ENCODE measurements around the gene HIPK2. TPM values are rescaled to one million over a fixed set of nuclear protein-coding genes. Genes with fewer than 3 reads are reported as not detected.
A peak's percentile ranks its signal among the peaks of the same experiment; 100 is the strongest.

HIPK2 gene
- total RNA-seq, 1 experiment from 2014 or later: 3.0 TPM

DNA sequence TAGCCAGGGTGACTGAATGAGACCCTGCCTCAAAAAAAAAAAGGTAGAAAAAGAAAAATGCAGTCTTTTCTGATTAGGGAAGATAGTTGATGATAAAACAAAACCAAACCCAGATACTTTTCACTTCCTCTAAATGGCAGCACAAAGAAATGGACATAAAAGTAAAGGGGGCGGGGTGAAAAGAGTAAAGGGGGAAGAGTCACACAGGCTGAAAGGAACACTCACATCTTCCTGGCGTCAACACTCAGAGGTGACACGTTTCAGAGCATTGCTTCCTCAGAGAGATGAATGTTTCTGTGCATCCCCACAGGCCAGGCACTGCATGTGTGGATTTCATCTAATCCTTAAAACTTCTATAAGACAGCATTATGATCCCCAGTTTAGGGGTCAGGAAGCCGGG is 81.2 kb downstream of the HIPK2 start:
- no peak for DNase-seq (ENCODE audit: low spot score)

DNA sequence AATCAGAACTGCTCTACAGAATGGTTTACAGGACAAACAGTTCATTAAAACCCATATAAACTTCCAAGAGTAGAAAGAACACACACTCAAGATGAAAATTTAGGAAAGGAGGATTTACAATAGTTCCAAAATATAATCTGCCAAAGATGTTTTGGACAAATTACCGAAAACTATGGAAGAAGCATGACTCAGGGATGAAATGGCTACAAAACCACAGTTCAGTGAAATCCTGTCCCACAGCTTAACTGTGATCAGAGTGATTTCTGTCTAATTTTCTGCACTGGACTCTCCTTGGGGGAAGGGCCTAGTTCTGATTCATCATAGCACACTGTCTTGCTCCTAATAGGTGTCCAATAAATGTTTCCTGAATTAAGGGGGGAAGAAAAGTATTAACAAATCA is 82.2 kb downstream of the HIPK2 start:
- no peak for DNase-seq (ENCODE audit: low spot score)

- no peak for DNase-seq (ENCODE audit: low spot score)
Observed at GRCh38 chr7:139695051-139695450, 82.7 kb downstream of the HIPK2 start.

DNA sequence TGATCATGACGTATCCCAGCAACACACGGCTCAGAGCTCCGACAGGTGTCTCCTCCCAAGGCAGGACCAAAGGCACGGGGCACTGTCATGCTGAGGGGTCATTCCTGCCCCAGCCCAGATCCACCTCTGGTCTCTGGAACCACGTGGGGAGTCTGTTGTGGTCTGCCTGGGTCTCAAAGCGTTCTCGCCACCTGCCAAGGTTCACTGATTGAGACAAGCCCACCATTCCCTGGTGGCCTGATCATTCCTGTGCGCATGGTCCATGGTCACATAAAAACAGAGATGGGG is 83.5 kb downstream of the HIPK2 start:
- DNase-seq (ENCODE audit: low spot score): no peak

GRCh38 chr7:139693651-139694388 is 84.0 kb downstream of the HIPK2 start:
- DNase-seq (ENCODE audit: low spot score): no peak

DNA sequence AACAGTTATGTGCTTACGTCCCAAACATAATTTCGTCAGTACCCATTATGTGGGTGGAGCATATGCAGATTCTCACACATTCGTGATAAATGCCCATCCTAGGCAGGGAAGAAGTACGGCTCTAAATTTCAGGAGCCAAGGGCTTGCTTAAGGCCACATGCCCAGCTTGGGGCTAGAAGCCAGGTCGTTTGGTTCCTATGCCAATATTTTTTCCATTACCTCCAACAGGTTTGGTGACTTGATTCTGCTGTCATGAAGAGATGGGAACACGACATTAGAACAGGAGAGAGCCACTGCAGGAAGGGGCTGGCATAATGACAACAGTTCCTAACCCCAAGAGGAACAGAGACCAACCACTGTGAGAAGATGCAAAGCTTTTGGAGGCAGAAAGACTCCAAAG is 85.1 kb downstream of the HIPK2 start:
- DNase-seq (ENCODE audit: low spot score): no peak

DNA sequence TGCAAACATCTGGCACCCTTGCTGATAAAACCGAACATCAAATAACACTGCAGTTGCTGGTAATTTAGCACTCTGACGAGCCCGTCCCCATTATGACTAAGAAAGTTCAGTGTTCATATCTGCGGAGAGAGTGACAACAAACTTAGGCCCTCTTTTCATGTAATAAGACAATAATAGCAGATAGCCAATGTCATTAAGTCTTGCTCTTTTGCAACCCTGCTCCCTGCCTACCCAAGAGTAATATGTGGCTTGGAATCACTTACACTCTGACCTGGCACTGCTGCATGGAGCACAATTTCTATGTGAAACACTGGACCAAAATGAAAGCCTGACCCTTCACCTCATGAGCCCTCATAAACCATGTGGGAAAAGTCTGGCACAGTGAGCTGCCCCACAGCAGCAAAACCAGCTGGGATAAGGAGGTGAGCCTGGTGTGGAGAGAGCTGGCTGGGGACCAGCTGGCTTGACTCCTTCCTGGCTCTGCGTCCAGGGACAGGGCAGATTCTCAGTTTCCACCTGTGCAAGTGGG is 86.5 kb downstream of the HIPK2 start:
- no peak for DNase-seq (ENCODE audit: low spot score)

DNA sequence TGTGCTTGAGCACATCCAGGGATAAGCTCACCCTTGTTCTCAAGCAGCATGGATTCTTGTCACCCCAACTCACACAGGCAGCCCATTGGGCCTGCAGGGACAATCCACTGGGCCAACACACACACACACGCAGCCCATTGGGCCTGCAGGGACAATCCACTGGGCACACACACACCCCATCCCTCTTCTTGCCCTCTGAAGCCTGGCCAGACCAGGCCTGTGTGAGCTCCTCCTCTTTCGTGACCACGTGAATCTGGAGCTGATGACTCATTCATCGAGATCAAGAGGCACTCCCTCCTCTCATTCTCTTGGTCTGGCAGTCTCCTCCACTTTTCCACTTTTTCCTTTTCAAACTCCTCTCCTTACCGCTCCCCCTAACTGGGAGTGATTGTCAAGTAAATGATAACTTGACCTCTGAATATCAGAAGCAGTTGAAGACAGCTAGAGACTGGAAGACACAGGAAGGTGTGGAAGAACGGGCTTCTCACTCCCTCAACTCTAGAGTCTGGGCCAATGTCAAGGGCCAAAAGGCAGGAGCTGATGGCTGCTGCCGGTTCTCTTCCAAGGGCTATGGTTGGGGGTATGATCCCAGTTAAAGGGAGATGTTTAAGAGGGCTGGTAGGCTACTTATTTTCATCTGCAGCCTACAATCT is 89.7 kb downstream of the HIPK2 start:
- peak; percentile 18 for DNase-seq (ENCODE audit: low spot score)

GRCh38 chr7:139687211-139687954 is 90.4 kb downstream of the HIPK2 start:
- no peak for DNase-seq (ENCODE audit: low spot score)

DNA sequence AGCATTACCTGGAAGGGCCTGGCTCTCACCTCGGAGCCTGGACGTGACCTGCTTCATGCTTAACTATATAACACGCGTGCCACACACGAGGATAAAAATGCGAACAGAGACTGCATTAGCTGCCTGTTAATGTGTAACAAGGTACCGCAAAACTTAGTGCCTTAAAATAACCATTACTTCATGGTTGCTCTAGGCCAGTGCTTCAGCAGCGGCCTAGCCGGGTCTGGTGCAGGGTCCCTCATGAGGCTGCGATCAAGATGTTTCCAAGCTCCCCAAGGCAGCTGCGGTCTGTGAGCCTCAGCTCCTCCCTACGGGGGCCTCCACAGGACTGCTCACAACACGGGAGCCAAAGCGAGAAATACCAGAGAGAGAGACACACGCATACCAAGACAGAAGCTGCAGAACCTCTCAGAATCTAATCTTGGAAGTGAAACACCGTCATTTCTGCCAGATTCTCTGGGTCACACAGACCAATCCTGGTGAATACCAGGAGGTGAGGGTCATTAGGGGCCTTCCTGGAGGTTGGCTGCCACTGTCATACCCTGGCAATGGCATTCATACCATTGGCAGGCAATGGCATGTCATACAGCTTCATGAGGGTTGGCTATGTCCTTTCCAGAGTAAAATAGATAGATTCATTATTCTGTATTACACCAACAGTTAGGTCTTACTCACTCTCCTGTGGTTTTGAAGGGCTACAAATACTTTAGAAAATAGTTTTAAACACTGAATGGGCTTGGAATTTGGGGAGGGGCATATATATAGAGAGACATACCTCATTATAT is 94.5 kb downstream of the HIPK2 start:
- DNase-seq (ENCODE audit: low spot score): no peak

DNA sequence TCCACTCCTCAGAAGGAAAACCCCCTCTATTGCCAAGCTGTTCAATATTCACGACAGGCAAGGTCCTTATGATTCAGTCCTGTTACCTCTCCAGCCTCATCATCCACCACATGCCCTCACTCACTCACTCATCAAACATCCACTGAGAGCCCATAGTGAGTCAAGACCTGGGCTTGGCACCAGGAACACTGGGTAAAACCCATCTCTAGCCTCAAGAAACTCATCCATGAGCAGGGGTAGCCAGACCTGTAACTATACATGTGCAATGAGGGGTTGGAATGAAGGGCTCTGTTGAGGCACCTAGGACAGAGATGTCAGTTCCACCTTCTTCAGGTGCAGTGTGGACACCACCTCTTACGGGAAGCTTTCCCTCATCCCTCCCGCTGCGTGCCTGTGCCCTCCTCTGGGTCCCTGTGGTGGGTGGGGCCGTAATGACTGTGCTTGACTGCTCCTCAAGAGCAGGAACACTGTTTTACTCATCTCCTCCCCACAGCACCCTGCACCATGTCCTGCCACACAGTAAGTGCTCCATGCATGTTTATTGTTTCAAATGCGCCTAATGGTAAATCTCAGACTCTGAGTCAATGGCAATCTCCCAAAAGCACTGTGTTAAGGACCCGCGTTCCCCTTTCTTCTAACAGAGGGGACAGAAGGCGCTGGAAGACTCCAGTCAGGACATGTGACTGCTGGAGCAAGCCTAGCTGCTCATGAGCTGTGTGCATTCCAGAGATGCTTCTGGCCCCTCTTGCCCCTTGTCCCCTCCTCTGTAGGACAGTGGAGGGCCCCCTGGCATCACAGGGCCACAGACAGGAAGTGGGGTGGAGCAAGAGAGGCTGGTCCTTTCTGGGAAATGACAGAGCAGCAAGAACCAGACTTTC is 95.4 kb downstream of the HIPK2 start:
- no peak for DNase-seq (ENCODE audit: low spot score)

DNA sequence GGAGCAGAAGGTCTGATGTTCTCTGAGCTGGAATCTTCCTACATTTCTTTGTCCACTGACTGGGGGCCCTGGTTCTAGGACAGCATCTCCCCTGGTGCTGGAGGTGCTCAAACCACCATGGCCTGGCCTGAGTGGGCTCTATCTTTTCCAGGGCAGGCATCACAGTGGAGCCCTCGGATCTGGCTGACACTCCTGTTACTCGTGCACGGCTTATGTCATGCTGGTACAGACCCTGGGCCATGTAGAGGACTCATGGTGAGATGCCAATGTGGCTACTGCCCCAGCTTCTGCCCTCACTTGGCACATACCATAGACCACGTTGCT is 96.0 kb downstream of the HIPK2 start:
- no peak for DNase-seq (ENCODE audit: low spot score)

DNA sequence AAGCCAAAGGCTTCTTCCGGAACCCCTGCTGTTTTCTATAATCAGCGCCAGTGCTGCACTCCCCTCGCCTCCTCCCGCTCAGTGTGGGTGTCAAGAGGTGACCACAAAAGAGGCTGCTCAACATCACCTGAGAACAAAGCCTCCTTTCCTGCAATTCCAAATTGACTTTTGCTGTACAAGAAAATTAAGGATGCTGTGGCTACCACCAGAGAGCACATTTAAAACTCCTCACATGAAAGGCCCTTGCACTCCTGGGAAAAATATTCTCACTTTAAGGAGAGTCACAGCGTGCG is 96.4 kb downstream of the HIPK2 start:
- DNase-seq (ENCODE audit: low spot score): no peak

- DNase-seq (ENCODE audit: low spot score): no peak
Observed at GRCh38 chr7:139680676-139681462, 96.9 kb downstream of the HIPK2 start.

- no peak for DNase-seq (ENCODE audit: low spot score)
Observed at GRCh38 chr7:139679731-139680594, 97.8 kb downstream of the HIPK2 start.

DNA sequence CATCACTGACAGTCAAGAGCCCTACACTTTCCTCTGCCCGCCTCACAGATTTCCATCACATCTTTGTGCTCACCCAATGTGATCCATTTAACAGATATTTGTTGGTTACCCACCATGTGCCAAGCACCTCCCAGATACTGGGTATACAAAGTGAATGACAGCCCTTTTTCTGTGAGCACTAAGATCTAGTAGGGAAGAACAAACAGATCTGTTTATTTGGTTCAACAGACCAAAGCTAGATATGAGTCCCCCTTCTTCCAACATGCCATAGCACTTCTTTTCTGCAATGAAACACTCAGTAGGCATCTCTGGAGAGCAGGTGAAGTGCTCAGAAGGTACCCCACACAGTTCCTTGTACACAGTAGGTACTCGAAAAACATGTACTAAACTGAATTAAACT is 101.4 kb downstream of the HIPK2 start:
- no peak for DNase-seq (ENCODE audit: low spot score)

- DNase-seq (ENCODE audit: low spot score): no peak
Observed at GRCh38 chr7:139675127-139676125, 102.4 kb downstream of the HIPK2 start.

GRCh38 chr7:139674752-139675126 is 103.1 kb downstream of the HIPK2 start:
- DNase-seq (ENCODE audit: low spot score): no peak

Measured in HT-29 (cell line).